TTC549 (cell line): Measurements from ENCODE around the gene RARS2.
A peak's percentile ranks its signal among the peaks of the same experiment; 100 is the strongest.
"Not testable (repeated sequence)": the region's sequence is repeated elsewhere in the genome, so short reads cannot be mapped to it uniquely, and the experiment has no call there.

Experiments
- FAIRE-seq: peaks from 2 replicates; lab custom pipeline; 2012; peaks lifted over from hg19 to GRCh38; lab: Jason Lieb, UNC

RARS2 gene

GRCh38 chr6:87589693-87590416 is at the start of gene RARS2, which contains the start of gene ORC3:
Gene RARS2, minus strand, starts transcription at chr6:87589987. Its CDS starts 30 bp downstream, at chr6:87589957.
Gene ORC3, plus strand, starts transcription at chr6:87590135. Its CDS starts 34 bp downstream, at chr6:87590169.
- FAIRE-seq: peak; percentile 43

GRCh38 chr6:87639373-87639772 is 49.6 kb upstream of the RARS2 start:
- FAIRE-seq: no peak

- no peak for FAIRE-seq
These were observed 47.3 kb upstream of the RARS2 start for GRCh38 chr6:87637106-87637505.

GRCh38 chr6:87636315-87636714 is 46.5 kb upstream of the RARS2 start:
- FAIRE-seq: no peak

- no peak for FAIRE-seq
These were observed 44.1 kb upstream of the RARS2 start for GRCh38 chr6:87633851-87634250.

- no peak for FAIRE-seq
These were observed 41.0 kb upstream of the RARS2 start for GRCh38 chr6:87630746-87631145.

- FAIRE-seq: no peak
These were observed 39.1 kb upstream of the RARS2 start for GRCh38 chr6:87628881-87629280.

GRCh38 chr6:87628424-87628823 is 38.6 kb upstream of the RARS2 start:
- FAIRE-seq: no peak

GRCh38 chr6:87623248-87623647 is 33.5 kb upstream of the RARS2 start:
- no peak for FAIRE-seq

- FAIRE-seq: no peak
These were observed 28.7 kb upstream of the RARS2 start for GRCh38 chr6:87618531-87618930.

GRCh38 chr6:87617405-87617804 is 27.6 kb upstream of the RARS2 start:
- FAIRE-seq: no peak

- FAIRE-seq: not testable (repeated sequence)
These were observed 23.2 kb upstream of the RARS2 start for GRCh38 chr6:87613018-87613417.

- no peak for FAIRE-seq
These were observed 19.0 kb upstream of the RARS2 start for GRCh38 chr6:87608802-87609201.

GRCh38 chr6:87606199-87606598 is 16.4 kb upstream of the RARS2 start:
- no peak for FAIRE-seq

- no peak for FAIRE-seq
These were observed 10.8 kb upstream of the RARS2 start for GRCh38 chr6:87600576-87600975.

- FAIRE-seq: no peak
These were observed 1.2 kb upstream of the RARS2 start for GRCh38 chr6:87590990-87591389.

- no peak for FAIRE-seq
These were observed 662 bp upstream of the RARS2 start for GRCh38 chr6:87590417-87590880.

- FAIRE-seq: no peak
These were observed 905 bp downstream of the RARS2 start for GRCh38 chr6:87588756-87589407.

GRCh38 chr6:87586371-87587077 is 3.3 kb downstream of the RARS2 start:
- FAIRE-seq: no peak

- FAIRE-seq: no peak
These were observed 6.0 kb downstream of the RARS2 start for GRCh38 chr6:87583822-87584221.

GRCh38 chr6:87575423-87575822 is 14.4 kb downstream of the RARS2 start:
- FAIRE-seq: no peak

GRCh38 chr6:87574237-87574804 is 15.5 kb downstream of the RARS2 start:
- FAIRE-seq: no peak
